COLO668 (cell line): Measurements from ENCODE around the gene ABCA4.
"Not testable (repeated sequence)": the region's sequence is repeated elsewhere in the genome, so short reads cannot be mapped to it uniquely, and the experiment has no call there.

Experiments
- DNase-seq: peaks from one replicate; lab custom pipeline; 2025; ENCODE audit not compliant: unreplicated experiment; lab: John Stamatoyannopoulos, UW

Gene ABCA4

GRCh38 chr1:93958032-93958725 is 162.8 kb downstream of the ABCA4 start:
- DNase-seq = no peak

DNA sequence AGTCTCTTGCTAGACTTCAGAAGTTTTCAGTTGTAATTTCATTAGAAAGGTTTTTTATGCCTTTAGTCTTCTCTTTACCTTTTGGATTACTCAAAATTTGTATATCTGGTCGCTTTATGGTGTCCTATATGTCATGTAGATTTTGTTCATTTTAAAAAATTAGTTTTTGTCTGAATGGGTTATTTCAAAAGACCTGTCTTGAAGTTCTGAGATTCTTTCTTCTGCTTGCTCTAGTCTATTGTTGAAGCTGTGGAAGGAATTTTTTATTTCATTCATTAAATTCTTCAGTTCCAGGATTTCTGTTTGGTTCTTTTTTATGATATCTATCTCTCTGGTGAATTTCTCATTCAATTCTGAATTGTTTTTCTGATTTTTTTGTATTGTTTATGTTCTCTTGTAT is 165.2 kb downstream of the ABCA4 start:
- no peak for DNase-seq

DNA sequence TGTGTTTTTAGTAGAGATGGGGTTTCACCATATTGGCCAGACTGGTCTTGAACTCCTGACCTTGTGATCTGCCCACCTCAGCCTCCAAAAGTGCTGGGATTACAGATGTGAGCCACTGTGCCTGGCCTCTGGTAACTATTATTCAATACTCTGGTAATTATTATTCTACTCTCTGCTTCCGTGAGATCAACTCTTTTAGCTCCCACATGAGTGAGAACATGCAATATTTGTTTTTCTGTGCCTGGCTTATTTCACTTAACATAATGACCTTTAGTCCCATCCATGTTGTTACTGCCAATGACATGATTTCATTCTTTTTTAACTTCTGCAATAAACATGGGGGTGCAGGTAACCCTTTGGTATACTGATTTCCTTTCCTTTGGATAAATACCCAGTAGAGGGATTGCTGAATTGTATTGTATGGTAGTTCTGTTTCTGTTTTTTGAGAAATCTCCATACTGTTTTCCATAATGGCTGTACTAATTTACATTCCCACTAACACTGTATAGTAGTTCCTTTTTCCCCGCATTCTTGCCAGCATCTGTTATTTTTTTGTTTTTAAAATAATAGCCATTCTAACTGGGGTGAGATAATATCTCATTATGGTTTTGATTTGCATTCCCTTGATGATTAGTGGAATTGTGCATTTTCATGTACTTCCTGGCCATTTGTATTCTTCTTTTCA is 173.8 kb downstream of the ABCA4 start:
- DNase-seq = not testable (repeated sequence)
